Mammary epithelial cell (primary cell): ENCODE data around the gene RETREG1.

Experiments
- CTCF ChIP-seq, 2 donors: IDR thresholded peaks in 1 of 2; conservative IDR thresholded peaks in 1 of 2; 2 replicates each; pipeline ENCODE4 v1.5.1; 2011 to 2012; ENCODE audit warnings: inconsistent platforms in 2 of 2, low read length in 2 of 2, mild to moderate bottlenecking in 2 of 2, control low read depth in 1 of 2, low read depth in 1 of 2; ENCODE audit not compliant: insufficient read depth in 1 of 2; ENCODE audit errors: extremely low read depth in 1 of 2
- EZH2 ChIP-seq: IDR thresholded peaks from 2 replicates; pipeline ENCODE4 v1.6.1; 2012; ENCODE audit warnings: low read length, inconsistent platforms, borderline replicate concordance

GRCh38 chr5:16660982-16661381 is 44.2 kb upstream of the RETREG1 start:
- TF ChIP-seq CTCF (conservative IDR thresholded peaks at IDR 0.05 in 1 of 2, IDR thresholded peaks at IDR 0.05 in 1 of 2; ENCODE audit: extremely low read depth in 1 of 2, insufficient read depth in 1 of 2, low read depth in 1 of 2, low read length in 2 of 2) (no peak), EZH2 (no peak)
